PC-3 (cell line): ENCODE data around the gene DBP. TPM values are rescaled to one million over a fixed set of nuclear protein-coding genes. Genes with fewer than 3 reads are reported as not detected.

Source experiments
- ATAC-seq: fragments of 200-7000 bp; cut with Tn5 transposase; 2 replicates; pipeline ENCODE4 v1.9.1; 2020; ENCODE audit warnings: mild to moderate bottlenecking, moderate library complexity
- BruUV-seq: library from RNA; stranded (reverse); fragments of 400-500 nt; replicated peaks from 2 replicates; lab custom pipeline; 2021; lab: Mats Ljungman, UMichigan
- CTCF ChIA-PET: fragments of 300-600 bp; sonication (Branson Sonifier 250); formaldehyde crosslinking; loops from one replicate; lab custom pipeline; 2022; ENCODE audit warnings: antibody characterized with exemption; lab: Charles Lee
- POLR2A ChIA-PET: fragments of 300-600 bp; sonication (Branson Sonifier 250); formaldehyde crosslinking; loops from one replicate; lab custom pipeline; 2022; ENCODE audit warnings: antibody characterized with exemption; ENCODE audit not compliant: unreplicated experiment; lab: Charles Lee
- DNase-seq: peaks from one replicate; pipeline ENCODE4 v3.0.0-alpha.2; 2015
- H2AFZ ChIP-seq: fragments of 300-600 bp; sonication (generic); 2 replicates; pipeline ENCODE4 v1.6.0; 2016; ENCODE audit warnings: antibody characterized with exemption, low read length
- H3F3A ChIP-seq: fragments of 300-600 bp; sonication (generic); one replicate; pipeline ENCODE4 v1.6.0; 2017; ENCODE audit warnings: antibody characterized with exemption, low read length, control low read depth, mild to moderate bottlenecking; ENCODE audit not compliant: unreplicated experiment
- H3K27ac ChIP-seq: fragments of 300-600 bp; sonication (generic); 2 replicates; pipeline ENCODE4 v1.5.1; 2016; ENCODE audit warnings: mild to moderate bottlenecking, low read length
- H3K27me3 ChIP-seq: fragments of 300-600 bp; sonication (generic); 2 replicates; pipeline ENCODE4 v1.6.1; 2016; ENCODE audit warnings: low read length, mixed read lengths
- H3K36me3 ChIP-seq: fragments of 300-600 bp; sonication (generic); 2 replicates; pipeline ENCODE4 v1.6.1; 2016; ENCODE audit warnings: low read depth, mixed run types, low read length, mixed read lengths
- H3K4me1 ChIP-seq: fragments of 300-600 bp; sonication (generic); 2 replicates; pipeline ENCODE4 v1.5.1; 2016; ENCODE audit warnings: low read length; ENCODE audit not compliant: insufficient read depth
- H3K4me2 ChIP-seq: fragments of 300-600 bp; sonication (generic); 2 replicates; pipeline ENCODE4 v1.6.0; 2016; ENCODE audit warnings: low read length
- H3K4me3 ChIP-seq: fragments of 300-600 bp; sonication (generic); 2 replicates; pipeline ENCODE4 v1.5.1; 2016; ENCODE audit warnings: mild to moderate bottlenecking, low read length, mixed read lengths
- H3K79me2 ChIP-seq: fragments of 300-600 bp; sonication (generic); 2 replicates; pipeline ENCODE4 v1.6.1; 2017; ENCODE audit warnings: low read length, mixed read lengths
- H3K9ac ChIP-seq: fragments of 300-600 bp; sonication (generic); 2 replicates; pipeline ENCODE4 v1.6.0; 2016; ENCODE audit warnings: mild to moderate bottlenecking, low read length
- H3K9me2 ChIP-seq: fragments of 300-600 bp; sonication (generic); replicated peaks from 2 replicates; pipeline ENCODE4 v1.6.1; 2016; ENCODE audit warnings: mixed run types, low read length, mixed read lengths
- H3K9me3 ChIP-seq: fragments of 300-600 bp; sonication (generic); 2 replicates; pipeline ENCODE4 v1.6.1; 2016; ENCODE audit warnings: low read length, mixed read lengths
- H4K20me1 ChIP-seq: fragments of 300-600 bp; sonication (generic); 2 replicates; pipeline ENCODE4 v1.6.1; 2016; ENCODE audit warnings: low read length, mixed read lengths
- CTCF ChIP-seq: fragments of 300-600 bp; sonication (generic); conservative IDR thresholded peaks from 2 replicates; pipeline ENCODE4 v1.5.1; 2017; ENCODE audit warnings: antibody characterized with exemption, low read depth, mild to moderate bottlenecking, low read length
- EZH2 ChIP-seq: fragments of 300-600 bp; sonication (generic); IDR thresholded peaks from one replicate; pipeline ENCODE4 v1.6.1; 2017; ENCODE audit warnings: antibody characterized with exemption, mild to moderate bottlenecking, low read length; ENCODE audit not compliant: unreplicated experiment
- EZH2phosphoT487 ChIP-seq: fragments of 300-600 bp; sonication (generic); IDR thresholded peaks from 2 replicates; pipeline ENCODE4 v1.6.1; 2018; ENCODE audit warnings: mild to moderate bottlenecking, antibody characterized with exemption, low read length, borderline replicate concordance
- intact Hi-C: fragments of 100-400 bp; cut with micrococcal nuclease; formaldehyde crosslinking; loops from 2 replicates; pipeline ENCODE4 v1.9.0; 2023
- total RNA-seq: library from RNA; depleted of rRNA; stranded (reverse); fragments of >200 nt; gene quantifications from 2 replicates; pipeline ENCODE4 v1.2.3, GENCODE V29; 2014

DBP gene
- total RNA-seq, 1 experiment from 2014 or later, result 12.2 TPM

- ChIA-PET POLR2A (no interaction called here), CTCF (no interaction called here)
- ATAC-seq (no peak), DNase-seq (no peak)
- no peaks in the 10 kb centered on the region for H3K27me3 ChIP-seq
- no TSS peak for BruUV-seq
- no peak within 1 kb of the TSS for H3K9ac ChIP-seq
- no peaks in the 10 kb centered on the region for H3K36me3 ChIP-seq
- TF ChIP-seq CTCF, result no peak
- no peak for TF ChIP-seq EZH2phosphoT487
- TF ChIP-seq EZH2, result no peak
- no peak within 1 kb of the TSS for H3K27ac ChIP-seq
- H3K4me3 ChIP-seq, result no peak within 1 kb of the TSS
- no peak within 1 kb of the TSS for H2AFZ ChIP-seq
- intact Hi-C loops, result no loop called here
- H4K20me1 ChIP-seq, result no peaks in the 10 kb centered on the region
- H3K4me2 ChIP-seq, result no peak within 1 kb of the TSS
- no peaks in the 10 kb centered on the region for H3K9me3 ChIP-seq
- no peaks in the 10 kb centered on the region for H3K4me1 ChIP-seq
- no peaks in the 10 kb centered on the region for H3K79me2 ChIP-seq
- H3F3A ChIP-seq, result no peaks in the 10 kb centered on the region
- H3K9me2 ChIP-seq, result no peaks in the 10 kb centered on the region
These were observed 30.5 kb downstream of the DBP start, which contains the start of gene SPACA4 for GRCh38 chr19:48606463-48607358. Gene SPACA4 (plus strand): TSS chr19:48606742. CDS start chr19:48606979, 237 bp downstream.

GRCh38 chr19:48603850-48604249 is 33.3 kb downstream of the DBP start:
- Histone ChIP-seq H3F3A (no peaks in the 10 kb centered on the region), H3K4me3 (no peak overlapping the region), H3K27ac (no peak overlapping the region), H3K4me2 (no peak overlapping the region), H3K9me2 (no peaks in the 10 kb centered on the region), H3K27me3 (no peaks in the 10 kb centered on the region), H3K79me2 (no peaks in the 10 kb centered on the region), H3K4me1 (no peaks in the 10 kb centered on the region), H3K9ac (no peak overlapping the region), H3K9me3 (no peaks in the 10 kb centered on the region), H2AFZ (no peak overlapping the region), H4K20me1 (no peaks in the 10 kb centered on the region), H3K36me3 (no peaks in the 10 kb centered on the region)
- POLR2A ChIA-PET, result no interaction called here
- ATAC-seq (no peak), DNase-seq (no peak)
- CTCF ChIA-PET, result no interaction called here
- intact Hi-C loops, result no loop called here
- no peak for TF ChIP-seq EZH2
- no peak for TF ChIP-seq CTCF
- no peak for TF ChIP-seq EZH2phosphoT487
- no TSS peak for BruUV-seq

DNA sequence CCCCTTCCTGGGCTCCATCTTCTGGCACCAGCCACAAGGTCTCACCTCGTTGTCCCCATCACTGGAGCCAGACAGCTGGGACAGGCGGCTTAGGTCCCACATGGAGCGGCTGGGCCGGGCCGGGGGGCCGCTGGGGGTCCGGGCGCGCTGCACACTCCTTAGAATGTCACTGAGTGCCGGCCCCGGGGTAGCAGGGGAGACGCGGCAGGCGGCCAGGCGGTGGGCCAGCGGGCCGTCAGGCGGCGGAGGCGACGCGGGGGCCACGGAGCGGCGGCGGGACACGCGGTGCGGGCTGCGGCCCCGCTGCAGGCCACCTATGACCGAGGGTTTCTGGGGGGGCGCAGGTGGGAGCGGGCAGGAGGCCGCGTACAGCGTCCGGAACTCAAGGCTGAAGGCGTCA is 33.7 kb downstream of the DBP start:
- no peaks in the 10 kb centered on the region for H3K4me1 ChIP-seq
- no peaks in the 10 kb centered on the region for H3K79me2 ChIP-seq
- no peak overlapping the region for H3K4me3 ChIP-seq
- H2AFZ ChIP-seq, result no peak overlapping the region
- no peaks in the 10 kb centered on the region for H3F3A ChIP-seq
- DNase-seq (no peak), ATAC-seq (no peak)
- no peak overlapping the region for H3K4me2 ChIP-seq
- no TSS peak for BruUV-seq
- ChIA-PET CTCF (no interaction called here), POLR2A (no interaction called here)
- no peaks in the 10 kb centered on the region for H3K36me3 ChIP-seq
- intact Hi-C loops, result no loop called here
- no peaks in the 10 kb centered on the region for H3K27me3 ChIP-seq
- no peak overlapping the region for H3K27ac ChIP-seq
- H3K9me2 ChIP-seq, result no peaks in the 10 kb centered on the region
- TF ChIP-seq EZH2phosphoT487, result no peak
- no peak for TF ChIP-seq EZH2
- TF ChIP-seq CTCF, result no peak
- no peak overlapping the region for H3K9ac ChIP-seq
- H4K20me1 ChIP-seq, result no peaks in the 10 kb centered on the region
- no peaks in the 10 kb centered on the region for H3K9me3 ChIP-seq
